ENCODE data around the gene RIMS4. TPM values are rescaled to one million over a fixed set of nuclear protein-coding genes. Genes with fewer than 3 reads are reported as not detected.

The RIMS4 gene
- total RNA-seq, 1 donor from 2014 or later = not detected

GRCh38 chr20:44723391-44723790 lies 87.0 kb downstream of the RIMS4 start:
- DNase-seq (ENCODE audit: low read depth in 2 of 2) = peak in 1 of 2 donors; percentile 58

GRCh38 chr20:44722990-44723389 lies 87.4 kb downstream of the RIMS4 start:
- no peak for DNase-seq (ENCODE audit: low read depth in 2 of 2)

- no peak for DNase-seq (ENCODE audit: low read depth in 2 of 2)
These were observed 88.6 kb downstream of the RIMS4 start for GRCh38 chr20:44721785-44722054.

- DNase-seq (ENCODE audit: low read depth in 2 of 2) = peak in 1 of 2 donors; percentile 68
These were observed 89.2 kb downstream of the RIMS4 start for GRCh38 chr20:44720997-44721784.

GRCh38 chr20:44720621-44720996 lies 89.7 kb downstream of the RIMS4 start:
- peak in 1 of 2 donors; percentile 39 for DNase-seq (ENCODE audit: low read depth in 2 of 2)

- DNase-seq (ENCODE audit: low read depth in 2 of 2) = no peak
These were observed 90.5 kb downstream of the RIMS4 start for GRCh38 chr20:44719841-44720240.

- DNase-seq (ENCODE audit: low read depth in 2 of 2) = no peak
These were observed 92.4 kb downstream of the RIMS4 start for GRCh38 chr20:44717986-44718385.

- DNase-seq (ENCODE audit: low read depth in 2 of 2) = no peak
These were observed 93.8 kb downstream of the RIMS4 start for GRCh38 chr20:44716309-44717106.

GRCh38 chr20:44715499-44716308 lies 94.6 kb downstream of the RIMS4 start:
- no peak for DNase-seq (ENCODE audit: low read depth in 2 of 2)

GRCh38 chr20:44714701-44715498 lies 95.4 kb downstream of the RIMS4 start, which contains the start of gene CCN5:
CCN5 (plus strand) TSS chr20:44715369; CDS start chr20:44715391, 22 bp downstream.
- DNase-seq (ENCODE audit: low read depth in 2 of 2) = peak in 1 of 2 donors; percentile 71

GRCh38 chr20:44714102-44714700 lies 96.1 kb downstream of the RIMS4 start:
- DNase-seq (ENCODE audit: low read depth in 2 of 2) = no peak

GRCh38 chr20:44711237-44711636 lies 99.1 kb downstream of the RIMS4 start:
- no peak for DNase-seq (ENCODE audit: low read depth in 2 of 2)

- DNase-seq (ENCODE audit: low read depth in 2 of 2) = no peak
These were observed 100.5 kb downstream of the RIMS4 start for GRCh38 chr20:44709797-44710196.

GRCh38 chr20:44709380-44709779 lies 101.0 kb downstream of the RIMS4 start:
- DNase-seq (ENCODE audit: low read depth in 2 of 2) = no peak

GRCh38 chr20:44707018-44707579 lies 103.2 kb downstream of the RIMS4 start:
- peak in 1 of 2 donors; percentile 39 for DNase-seq (ENCODE audit: low read depth in 2 of 2)

GRCh38 chr20:44706301-44707017 lies 103.9 kb downstream of the RIMS4 start:
- DNase-seq (ENCODE audit: low read depth in 2 of 2) = no peak

- no peak for DNase-seq (ENCODE audit: low read depth in 2 of 2)
These were observed 104.8 kb downstream of the RIMS4 start for GRCh38 chr20:44705364-44706094.

- peak in 1 of 2 donors; percentile 30 for DNase-seq (ENCODE audit: low read depth in 2 of 2)
These were observed 105.8 kb downstream of the RIMS4 start for GRCh38 chr20:44704551-44704971.

GRCh38 chr20:44703956-44704488 lies 106.3 kb downstream of the RIMS4 start:
- no peak for DNase-seq (ENCODE audit: low read depth in 2 of 2)

All from dermis microvascular lymphatic vessel endothelial cell (primary cell).